NOMO-1 (cell line): ENCODE data around the gene CIC.
"Not testable (repeated sequence)": the region's sequence is repeated elsewhere in the genome, so short reads cannot be mapped to it uniquely, and the experiment has no call there.

Experiments used
- DNase-seq, 2 experiments: peaks; one replicate each; lab custom pipeline; 2025; ENCODE audit not compliant: unreplicated experiment in 2 of 2; lab: John Stamatoyannopoulos, UW

The CIC gene

GRCh38 chr19:42325896-42326771 is 57.1 kb downstream of the CIC start:
- DNase-seq = peak in 1 of 2 experiments; percentile 20

- DNase-seq = no peak
Observed at GRCh38 chr19:42326969-42327368, 57.9 kb downstream of the CIC start.

GRCh38 chr19:42327381-42327780 is 58.3 kb downstream of the CIC start:
- DNase-seq = no peak

GRCh38 chr19:42328106-42328505 is 59.1 kb downstream of the CIC start:
- DNase-seq = no peak

- no peak for DNase-seq
Observed at GRCh38 chr19:42328854-42329253, 59.8 kb downstream of the CIC start.

- no peak for DNase-seq
Observed at GRCh38 chr19:42330241-42330711, 61.2 kb downstream of the CIC start.

GRCh38 chr19:42331333-42331732 is 62.3 kb downstream of the CIC start:
- DNase-seq = not testable (repeated sequence)

GRCh38 chr19:42332059-42332458 is 63.0 kb downstream of the CIC start:
- DNase-seq = no peak

- DNase-seq = no peak
Observed at GRCh38 chr19:42333018-42333417, 64.0 kb downstream of the CIC start.

- DNase-seq = no peak
Observed at GRCh38 chr19:42333975-42334696, 65.1 kb downstream of the CIC start.

- DNase-seq = no peak
Observed at GRCh38 chr19:42334697-42335373, 65.8 kb downstream of the CIC start.

- DNase-seq = no peak
Observed at GRCh38 chr19:42335374-42335936, 66.4 kb downstream of the CIC start.

GRCh38 chr19:42335971-42336370 is 66.9 kb downstream of the CIC start:
- no peak for DNase-seq

GRCh38 chr19:42339126-42339860 is 70.2 kb downstream of the CIC start:
- not testable (repeated sequence) for DNase-seq

- DNase-seq = not testable (repeated sequence)
Observed at GRCh38 chr19:42339922-42340321, 70.9 kb downstream of the CIC start.

GRCh38 chr19:42343344-42344110 is 74.5 kb downstream of the CIC start:
- DNase-seq = no peak

GRCh38 chr19:42344336-42344893 is 75.4 kb downstream of the CIC start:
- DNase-seq = no peak
